Stimulated activated memory B cell treated with anti-CD40 and anti-IgM and Interleukin-4, amounts not matched to agents 10 μg/mL and 1 μg/mL and 100 μg/mL, for 72 hours (primary cell): Measurements from ENCODE around the gene SEPTIN11.

Experiments used
- ATAC-seq: fragments of 150-1000 bp; cut with Tn5 transposase; 2 replicates; pipeline ENCODE4 v1.10.0; 2021
- H3K27ac Mint-ChIP-seq: one replicate; pipeline ENCODE4 v1.8.0; 2022; ENCODE audit warnings: mild to moderate bottlenecking, mixed read lengths
- H3K27me3 Mint-ChIP-seq: one replicate; pipeline ENCODE4 v1.8.0; 2022; ENCODE audit warnings: mixed read lengths
- H3K36me3 Mint-ChIP-seq: one replicate; pipeline ENCODE4 v1.8.0; 2022; ENCODE audit warnings: mixed read lengths
- H3K4me1 Mint-ChIP-seq: one replicate; pipeline ENCODE4 v1.8.0; 2022; ENCODE audit warnings: mixed read lengths
- H3K4me3 Mint-ChIP-seq: one replicate; pipeline ENCODE4 v1.8.0; 2022; ENCODE audit warnings: mild to moderate bottlenecking, moderate library complexity, mixed read lengths
- H3K9me3 Mint-ChIP-seq: one replicate; pipeline ENCODE4 v1.8.0; 2022; ENCODE audit warnings: mixed read lengths

Gene SEPTIN11

GRCh38 chr4:76984127-76984526, 34.6 kb downstream of the SEPTIN11 start:
- H3K9me3 Mint-ChIP-seq, result no peaks in the 10 kb centered on the region
- peaks cover 25% of the 10 kb centered on the region for H3K36me3 Mint-ChIP-seq
- no peak for ATAC-seq
- H3K4me3 Mint-ChIP-seq, result no peak overlapping the region
- H3K27me3 Mint-ChIP-seq, result no peaks in the 10 kb centered on the region
- H3K4me1 Mint-ChIP-seq, result peaks cover 26% of the 10 kb centered on the region
- H3K27ac Mint-ChIP-seq, result no peak overlapping the region

- Mint-ChIP-seq H3K4me1 (peaks cover 26% of the 10 kb centered on the region), H3K27me3 (no peaks in the 10 kb centered on the region), H3K4me3 (no peak overlapping the region), H3K27ac (no peak overlapping the region), H3K36me3 (peaks cover 23% of the 10 kb centered on the region), H3K9me3 (no peaks in the 10 kb centered on the region)
- ATAC-seq, result no peak
These were observed 35.2 kb downstream of the SEPTIN11 start for GRCh38 chr4:76984788-76985211.

GRCh38 chr4:76987153-76987591, 37.6 kb downstream of the SEPTIN11 start:
- H3K9me3 Mint-ChIP-seq, result peaks cover 5% of the 10 kb centered on the region
- no peak overlapping the region for H3K4me3 Mint-ChIP-seq
- no peak overlapping the region for H3K27ac Mint-ChIP-seq
- peaks cover 20% of the 10 kb centered on the region for H3K4me1 Mint-ChIP-seq
- no peak for ATAC-seq
- H3K27me3 Mint-ChIP-seq, result no peaks in the 10 kb centered on the region
- peaks cover 32% of the 10 kb centered on the region for H3K36me3 Mint-ChIP-seq

- H3K9me3 Mint-ChIP-seq, result peaks cover 5% of the 10 kb centered on the region
- H3K27me3 Mint-ChIP-seq, result no peaks in the 10 kb centered on the region
- H3K4me1 Mint-ChIP-seq, result peaks cover 17% of the 10 kb centered on the region
- no peak for ATAC-seq
- H3K27ac Mint-ChIP-seq, result no peak overlapping the region
- peaks cover 29% of the 10 kb centered on the region for H3K36me3 Mint-ChIP-seq
- no peak overlapping the region for H3K4me3 Mint-ChIP-seq
These were observed 38.1 kb downstream of the SEPTIN11 start for GRCh38 chr4:76987685-76988084.

GRCh38 chr4:76989391-76990061, 40.0 kb downstream of the SEPTIN11 start:
- H3K36me3 Mint-ChIP-seq, result peaks cover 33% of the 10 kb centered on the region
- H3K27ac Mint-ChIP-seq, result no peak overlapping the region
- H3K4me3 Mint-ChIP-seq, result no peak overlapping the region
- peaks cover 18% of the 10 kb centered on the region for H3K4me1 Mint-ChIP-seq
- no peaks in the 10 kb centered on the region for H3K27me3 Mint-ChIP-seq
- no peak for ATAC-seq
- H3K9me3 Mint-ChIP-seq, result peaks cover 5% of the 10 kb centered on the region

- Mint-ChIP-seq H3K27ac (no peak overlapping the region), H3K27me3 (no peaks in the 10 kb centered on the region), H3K9me3 (peaks cover 5% of the 10 kb centered on the region), H3K36me3 (peaks cover 33% of the 10 kb centered on the region), H3K4me1 (peaks cover 18% of the 10 kb centered on the region), H3K4me3 (no peak overlapping the region)
- ATAC-seq, result no peak
These were observed 40.9 kb downstream of the SEPTIN11 start for GRCh38 chr4:76990288-76991080.

- no peak for ATAC-seq
- H3K9me3 Mint-ChIP-seq, result peaks cover 5% of the 10 kb centered on the region
- no peaks in the 10 kb centered on the region for H3K27me3 Mint-ChIP-seq
- no peak overlapping the region for H3K4me3 Mint-ChIP-seq
- H3K4me1 Mint-ChIP-seq, result peaks cover 18% of the 10 kb centered on the region
- no peak overlapping the region for H3K27ac Mint-ChIP-seq
- peaks cover 33% of the 10 kb centered on the region for H3K36me3 Mint-ChIP-seq
These were observed 41.7 kb downstream of the SEPTIN11 start for GRCh38 chr4:76991161-76991660.

- peak overlapping the region; percentile 67 for H3K27ac Mint-ChIP-seq
- H3K36me3 Mint-ChIP-seq, result peaks cover 58% of the 10 kb centered on the region
- peaks cover 5% of the 10 kb centered on the region for H3K9me3 Mint-ChIP-seq
- no peak overlapping the region for H3K4me3 Mint-ChIP-seq
- no peaks in the 10 kb centered on the region for H3K27me3 Mint-ChIP-seq
- H3K4me1 Mint-ChIP-seq, result peaks cover 18% of the 10 kb centered on the region
- peak; percentile 83 for ATAC-seq
These were observed 44.5 kb downstream of the SEPTIN11 start for GRCh38 chr4:76993787-76994641.

- H3K9me3 Mint-ChIP-seq, result no peaks in the 10 kb centered on the region
- peaks cover 18% of the 10 kb centered on the region for H3K4me1 Mint-ChIP-seq
- H3K27me3 Mint-ChIP-seq, result no peaks in the 10 kb centered on the region
- no peak for ATAC-seq
- H3K27ac Mint-ChIP-seq, result no peak overlapping the region
- peaks cover 57% of the 10 kb centered on the region for H3K36me3 Mint-ChIP-seq
- no peak overlapping the region for H3K4me3 Mint-ChIP-seq
These were observed 46.2 kb downstream of the SEPTIN11 start for GRCh38 chr4:76995776-76996175.

GRCh38 chr4:76996445-76996844, 46.9 kb downstream of the SEPTIN11 start:
- Mint-ChIP-seq H3K27ac (no peak overlapping the region), H3K9me3 (no peaks in the 10 kb centered on the region), H3K4me3 (no peak overlapping the region), H3K36me3 (peaks cover 55% of the 10 kb centered on the region), H3K27me3 (no peaks in the 10 kb centered on the region), H3K4me1 (peaks cover 18% of the 10 kb centered on the region)
- no peak for ATAC-seq

- Mint-ChIP-seq H3K27ac (no peak overlapping the region), H3K4me1 (peaks cover 18% of the 10 kb centered on the region), H3K4me3 (no peak overlapping the region), H3K9me3 (no peaks in the 10 kb centered on the region), H3K27me3 (no peaks in the 10 kb centered on the region), H3K36me3 (peaks cover 55% of the 10 kb centered on the region)
- ATAC-seq, result no peak
These were observed 47.5 kb downstream of the SEPTIN11 start for GRCh38 chr4:76997077-76997476.

GRCh38 chr4:76997532-76997931, 48.0 kb downstream of the SEPTIN11 start:
- Mint-ChIP-seq H3K9me3 (no peaks in the 10 kb centered on the region), H3K27me3 (no peaks in the 10 kb centered on the region), H3K36me3 (peaks cover 55% of the 10 kb centered on the region), H3K4me3 (no peak overlapping the region), H3K27ac (no peak overlapping the region), H3K4me1 (peaks cover 17% of the 10 kb centered on the region)
- no peak for ATAC-seq

- ATAC-seq, result no peak
- Mint-ChIP-seq H3K27me3 (no peaks in the 10 kb centered on the region), H3K9me3 (no peaks in the 10 kb centered on the region), H3K4me3 (no peak overlapping the region), H3K36me3 (peaks cover 55% of the 10 kb centered on the region), H3K4me1 (peaks cover 10% of the 10 kb centered on the region), H3K27ac (no peak overlapping the region)
These were observed 48.8 kb downstream of the SEPTIN11 start for GRCh38 chr4:76998251-76998901.
